IPS-20b (cell line): ENCODE results near the gene FXYD2.

Source experiments
- H3K27ac ChIP-seq: one replicate; pipeline ENCODE4 v1.5.1; 2013; ENCODE audit warnings: low read length
- H3K27me3 ChIP-seq: 2 replicates; pipeline ENCODE4 v1.6.1; 2013; ENCODE audit warnings: mild to moderate bottlenecking, low read length, inconsistent platforms; ENCODE audit not compliant: insufficient read depth
- H3K36me3 ChIP-seq: 2 replicates; pipeline ENCODE4 v1.6.1; 2013; ENCODE audit warnings: low read depth, mild to moderate bottlenecking, inconsistent platforms, low read length, moderate library complexity; ENCODE audit not compliant: insufficient read depth
- H3K4me1 ChIP-seq: 2 replicates; pipeline ENCODE4 v1.6.1; 2013; ENCODE audit warnings: mild to moderate bottlenecking, control low read depth, inconsistent platforms, low read length, moderate library complexity; ENCODE audit not compliant: insufficient read depth
- H3K4me3 ChIP-seq: 2 replicates; pipeline ENCODE4 v1.5.1; 2013; ENCODE audit warnings: mild to moderate bottlenecking, low read length, inconsistent platforms
- H3K9ac ChIP-seq: 2 replicates; pipeline ENCODE4 v1.6.1; 2013; ENCODE audit warnings: low read depth, mild to moderate bottlenecking, inconsistent platforms, low read length, moderate library complexity
- H3K9me3 ChIP-seq: 2 replicates; pipeline ENCODE4 v1.6.1; 2013; ENCODE audit warnings: mild to moderate bottlenecking, low read depth, low read length, inconsistent platforms; ENCODE audit not compliant: insufficient read depth

Gene FXYD2

DNA sequence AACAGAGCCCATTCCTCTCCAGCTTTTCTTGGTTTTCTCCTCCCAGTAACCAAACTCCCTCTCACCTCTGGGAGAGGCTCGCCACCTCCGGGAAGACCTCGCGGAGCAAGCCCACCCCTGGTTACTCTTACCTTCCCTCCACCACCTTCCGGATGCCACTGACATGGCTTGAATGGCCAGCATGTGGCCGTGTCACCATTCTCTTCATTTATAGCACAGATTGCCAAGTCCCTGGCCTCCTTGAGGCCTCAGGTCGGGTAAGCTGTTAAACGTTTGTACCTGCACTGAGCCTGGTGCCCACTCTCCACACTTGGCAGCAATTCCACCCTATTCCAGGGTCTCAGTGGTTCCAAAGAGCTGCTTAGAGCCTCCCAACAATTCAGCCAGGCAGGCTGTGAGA is 8.0 kb upstream of the FXYD2 start:
- no peak overlapping the region for H3K9ac ChIP-seq
- peaks cover 6% of the 10 kb centered on the region for H3K4me1 ChIP-seq
- H3K36me3 ChIP-seq, result no peaks in the 10 kb centered on the region
- no peaks in the 10 kb centered on the region for H3K27me3 ChIP-seq
- no peak overlapping the region for H3K27ac ChIP-seq
- H3K9me3 ChIP-seq, result no peaks in the 10 kb centered on the region
- no peak overlapping the region for H3K4me3 ChIP-seq

DNA sequence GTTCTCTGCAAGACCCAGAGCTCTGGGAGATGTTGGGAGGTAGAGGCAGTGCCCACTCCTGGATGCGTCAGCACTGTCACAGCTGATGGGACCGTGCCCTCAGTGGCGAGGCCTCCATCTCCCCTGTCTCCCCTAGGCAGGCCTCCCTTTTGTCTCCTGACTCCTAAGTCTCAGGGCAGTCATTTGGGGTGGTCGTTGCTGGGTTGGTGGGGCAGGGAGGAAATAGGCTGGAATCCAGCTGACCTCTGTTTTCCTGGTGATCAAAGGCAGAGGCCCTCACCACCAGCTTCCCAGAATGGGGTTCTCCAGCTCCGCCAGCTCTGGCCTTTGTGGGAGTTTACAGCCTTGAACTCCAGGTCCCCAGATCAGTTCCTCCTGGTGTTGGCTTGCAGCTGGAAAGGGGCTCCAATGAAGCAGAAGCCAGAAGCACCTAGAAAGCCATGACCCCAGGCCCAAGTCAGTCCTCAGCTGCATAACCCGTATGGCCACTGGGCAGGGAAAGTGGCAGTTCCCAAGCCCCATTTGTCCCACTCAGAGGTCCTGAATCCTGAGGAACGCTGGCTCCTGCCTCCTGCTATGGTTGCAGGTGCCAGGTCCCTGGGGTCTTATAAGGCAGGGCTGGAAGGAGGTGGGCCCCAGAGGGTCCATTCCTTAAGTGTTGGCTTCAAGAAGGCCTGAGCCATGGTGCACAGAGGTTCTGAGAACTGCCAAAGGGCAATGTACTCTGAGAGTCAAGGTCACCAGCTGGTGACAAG is 7.3 kb upstream of the FXYD2 start:
- Histone ChIP-seq H3K4me3 (no peak overlapping the region), H3K4me1 (peaks cover 6% of the 10 kb centered on the region), H3K27ac (no peak overlapping the region), H3K36me3 (no peaks in the 10 kb centered on the region), H3K9ac (no peak overlapping the region), H3K27me3 (no peaks in the 10 kb centered on the region), H3K9me3 (no peaks in the 10 kb centered on the region)

- Histone ChIP-seq H3K9me3 (no peaks in the 10 kb centered on the region), H3K4me3 (no peak overlapping the region), H3K36me3 (no peaks in the 10 kb centered on the region), H3K27ac (no peak overlapping the region), H3K9ac (no peak overlapping the region), H3K27me3 (no peaks in the 10 kb centered on the region), H3K4me1 (peaks cover 6% of the 10 kb centered on the region)
Observed at GRCh38 chr11:117830674-117831351, 6.3 kb upstream of the FXYD2 start.

DNA sequence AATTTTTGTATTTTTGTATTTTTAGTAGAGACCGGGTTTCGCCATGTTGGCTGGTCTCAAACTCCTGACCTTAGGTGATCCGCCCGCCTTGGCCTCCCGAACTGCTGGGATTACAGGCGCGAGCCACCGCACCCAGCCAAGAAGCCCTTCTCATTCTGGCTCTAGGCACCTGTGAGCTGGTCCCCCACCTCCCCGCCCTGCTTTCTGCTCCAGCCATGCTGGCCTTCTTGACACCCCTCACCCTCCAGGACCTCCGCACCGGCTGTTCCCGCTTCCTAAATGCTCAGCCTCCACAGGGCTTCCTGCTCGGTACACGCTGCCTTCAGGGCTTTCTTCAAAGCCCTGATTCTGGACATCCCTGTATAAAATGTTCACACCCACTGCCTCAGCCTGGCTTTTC is 5.5 kb upstream of the FXYD2 start:
- Histone ChIP-seq H3K9ac (no peak overlapping the region), H3K36me3 (no peaks in the 10 kb centered on the region), H3K4me3 (no peak overlapping the region), H3K27ac (no peak overlapping the region), H3K27me3 (no peaks in the 10 kb centered on the region), H3K9me3 (no peaks in the 10 kb centered on the region), H3K4me1 (peaks cover 6% of the 10 kb centered on the region)

DNA sequence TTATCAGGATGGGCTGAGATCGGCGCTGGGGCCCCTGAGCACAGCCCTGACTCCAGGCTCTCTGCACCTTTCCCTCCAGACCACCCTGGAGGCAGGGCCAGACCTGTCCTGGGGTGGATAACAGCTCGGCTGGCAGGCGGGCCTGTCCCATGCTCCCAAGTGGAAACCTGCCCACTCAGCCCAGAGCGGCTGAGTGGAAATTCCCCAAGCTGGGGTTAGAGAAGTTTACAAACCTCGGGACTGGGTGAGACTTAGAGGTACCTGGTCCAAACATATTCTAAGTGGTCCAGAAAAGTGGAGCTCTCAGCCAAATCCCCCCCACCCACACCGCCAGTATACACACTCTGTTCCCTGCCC is 4.8 kb upstream of the FXYD2 start:
- Histone ChIP-seq H3K27ac (no peak overlapping the region), H3K9me3 (no peaks in the 10 kb centered on the region), H3K9ac (no peak overlapping the region), H3K4me1 (peaks cover 6% of the 10 kb centered on the region), H3K4me3 (no peak overlapping the region), H3K36me3 (no peaks in the 10 kb centered on the region), H3K27me3 (no peaks in the 10 kb centered on the region)

DNA sequence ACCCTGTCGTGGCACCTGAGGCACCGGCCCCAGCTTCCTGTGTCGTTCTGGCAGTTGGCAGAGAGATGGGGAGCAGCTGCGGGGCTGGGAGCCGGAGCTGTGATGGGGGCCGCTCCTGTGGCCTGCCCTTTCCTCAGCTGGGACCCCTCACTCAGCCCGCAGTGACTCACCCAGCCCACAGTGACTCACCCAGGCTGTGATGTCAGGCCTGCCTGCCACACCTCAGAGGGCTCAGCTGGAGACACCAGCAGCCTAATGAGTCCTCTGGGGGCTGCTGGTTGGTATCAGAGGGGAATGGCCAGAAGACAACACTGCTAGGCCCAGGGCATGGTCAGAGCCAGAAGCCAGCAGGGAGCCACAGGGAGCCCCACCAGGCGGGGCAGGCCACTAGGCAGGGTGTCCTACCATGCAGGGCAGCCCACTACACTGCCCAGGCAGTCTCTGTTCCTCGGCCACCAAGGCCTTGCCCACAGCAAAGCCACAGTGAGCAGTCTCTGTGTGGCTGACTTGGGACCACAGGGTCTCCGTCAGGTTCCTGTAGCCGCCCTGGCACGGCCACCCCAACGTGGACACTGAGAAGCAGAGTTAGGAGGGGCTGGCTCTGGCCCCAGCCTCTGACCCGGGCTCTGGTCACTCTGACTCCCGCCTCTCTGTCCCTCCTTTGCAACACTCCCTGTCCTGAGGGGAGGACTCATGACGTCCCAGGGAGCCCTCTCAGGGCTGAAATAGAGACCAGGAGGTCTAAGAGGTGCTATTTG is 4.2 kb upstream of the FXYD2 start:
- Histone ChIP-seq H3K36me3 (no peaks in the 10 kb centered on the region), H3K4me1 (peaks cover 10% of the 10 kb centered on the region), H3K9me3 (no peaks in the 10 kb centered on the region), H3K9ac (no peak overlapping the region), H3K4me3 (no peak overlapping the region), H3K27ac (no peak overlapping the region), H3K27me3 (no peaks in the 10 kb centered on the region)

DNA sequence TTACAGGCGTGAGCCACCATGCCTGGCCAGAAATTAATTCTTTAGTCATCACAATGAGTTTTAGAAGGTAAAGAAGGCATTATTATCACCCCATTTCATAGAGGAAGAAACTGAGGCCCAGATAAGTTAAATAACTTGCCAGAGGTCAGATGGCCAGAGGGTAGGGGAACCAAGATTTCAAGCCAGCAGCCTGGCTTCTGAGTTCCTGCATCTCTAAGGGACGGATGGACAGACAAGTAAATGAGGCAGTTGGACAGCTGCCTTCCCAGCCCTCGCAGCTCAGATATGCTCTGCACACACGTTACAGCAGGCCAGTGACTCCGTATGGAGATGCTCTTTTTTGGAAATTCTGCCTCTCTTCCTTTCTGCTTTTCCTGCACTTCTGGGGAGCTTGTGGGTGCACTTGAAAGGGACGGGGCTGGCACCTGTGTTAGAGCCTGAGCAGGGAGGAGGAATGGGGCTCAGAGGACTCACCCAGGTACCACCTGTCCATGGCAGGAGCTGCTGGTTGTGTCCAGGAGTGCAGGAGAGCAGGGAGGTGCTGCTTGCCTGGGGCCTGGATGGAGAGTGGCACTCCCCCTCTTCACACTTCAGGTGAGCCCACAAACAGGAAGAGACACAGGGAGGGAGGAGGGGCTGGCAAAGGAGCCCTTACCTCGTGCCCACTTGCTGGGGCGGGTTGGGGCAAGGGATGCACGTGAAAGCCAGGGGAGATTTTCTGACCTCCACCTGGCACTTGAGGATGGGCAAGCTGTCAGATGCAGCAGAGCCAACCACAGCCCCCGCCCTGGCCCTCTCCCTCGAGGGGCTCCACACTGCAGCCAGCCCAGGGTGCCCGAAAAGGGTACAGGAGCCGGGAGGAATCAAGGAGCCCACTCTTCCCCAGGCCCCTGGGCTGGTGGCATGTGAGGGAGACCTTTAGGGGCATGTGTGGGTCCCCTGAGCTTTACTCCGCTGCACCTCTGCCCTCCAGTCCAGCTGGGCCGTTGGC is 3.3 kb upstream of the FXYD2 start:
- Histone ChIP-seq H3K9me3 (no peaks in the 10 kb centered on the region), H3K4me1 (peaks cover 11% of the 10 kb centered on the region), H3K27ac (no peak overlapping the region), H3K27me3 (no peaks in the 10 kb centered on the region), H3K4me3 (no peak overlapping the region), H3K9ac (no peak overlapping the region), H3K36me3 (no peaks in the 10 kb centered on the region)

DNA sequence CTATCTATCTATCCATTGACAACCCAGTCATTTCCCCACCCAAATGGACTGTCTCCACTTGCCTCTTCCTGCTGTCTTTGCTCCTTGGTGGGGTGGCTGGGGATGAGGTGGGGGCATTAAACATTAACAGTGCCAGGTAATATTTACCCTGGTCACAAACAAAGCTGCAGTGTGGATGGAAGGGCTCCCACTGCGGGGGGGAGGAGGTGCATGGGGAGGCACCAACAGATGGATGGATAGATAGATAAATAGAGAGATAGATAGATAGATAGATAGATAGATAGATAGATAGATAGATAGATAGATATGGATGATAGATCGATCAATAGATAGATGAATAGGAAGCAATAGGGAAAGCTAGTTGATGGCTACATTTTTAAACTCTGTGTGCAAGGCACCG is 2.3 kb upstream of the FXYD2 start:
- Histone ChIP-seq H3K4me1 (peaks cover 11% of the 10 kb centered on the region), H3K27me3 (no peaks in the 10 kb centered on the region), H3K9me3 (no peaks in the 10 kb centered on the region), H3K4me3 (no peak overlapping the region), H3K36me3 (no peaks in the 10 kb centered on the region), H3K27ac (no peak overlapping the region), H3K9ac (no peak overlapping the region)

DNA sequence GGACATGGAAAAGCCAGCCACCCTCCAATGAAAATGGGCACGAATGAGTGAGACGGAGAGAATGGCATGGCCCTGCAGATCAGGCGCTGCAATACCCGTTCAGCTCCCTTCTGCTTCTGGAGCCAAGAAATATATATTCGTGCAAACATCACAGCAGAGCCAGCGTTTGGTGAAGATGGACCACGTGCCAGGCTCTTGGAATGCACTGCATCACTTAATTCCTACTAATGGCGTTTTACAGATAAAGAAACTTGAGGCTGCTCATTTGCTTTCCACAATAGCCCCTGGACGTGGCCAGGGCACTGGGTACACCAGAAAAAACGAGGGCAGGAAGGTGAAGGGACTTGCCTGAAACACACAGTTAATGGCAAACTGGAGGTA is 1.6 kb upstream of the FXYD2 start:
- no peaks in the 10 kb centered on the region for H3K36me3 ChIP-seq
- H3K4me3 ChIP-seq, result no peak overlapping the region
- no peaks in the 10 kb centered on the region for H3K9me3 ChIP-seq
- H3K27me3 ChIP-seq, result no peaks in the 10 kb centered on the region
- H3K27ac ChIP-seq, result no peak overlapping the region
- no peak overlapping the region for H3K9ac ChIP-seq
- H3K4me1 ChIP-seq, result peaks cover 11% of the 10 kb centered on the region

DNA sequence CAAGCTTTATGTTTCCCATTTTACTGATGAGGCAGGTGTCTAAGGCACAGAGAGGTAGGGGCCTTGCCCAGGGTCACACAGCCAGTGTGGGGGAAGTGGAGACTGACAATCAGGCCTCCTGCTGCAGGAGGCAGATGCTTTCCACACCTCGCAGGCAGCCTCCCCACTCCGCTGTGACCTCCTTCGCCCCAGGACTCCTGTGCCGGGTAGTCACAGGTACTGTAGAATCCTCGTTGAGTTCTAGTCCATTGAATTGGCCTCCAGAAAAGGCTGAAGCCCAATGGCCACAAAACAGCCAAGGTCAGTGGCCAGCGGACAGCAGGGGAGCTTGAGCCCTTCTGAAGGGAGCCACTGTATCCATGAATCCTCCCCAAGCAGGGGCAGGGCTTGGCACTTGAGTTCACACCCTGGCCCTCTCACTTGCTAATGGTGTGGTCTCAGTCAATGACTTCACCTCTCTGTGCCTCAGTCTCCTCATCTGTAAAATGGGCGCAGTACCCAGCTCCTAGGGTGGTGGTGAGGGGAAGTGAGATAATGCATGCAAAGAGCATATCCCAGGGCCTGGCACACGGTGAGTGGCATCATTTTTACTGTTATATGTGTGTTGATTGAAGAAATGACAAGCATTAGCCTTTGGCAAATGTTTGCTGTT is 1.1 kb upstream of the FXYD2 start:
- Histone ChIP-seq H3K27ac (no peak overlapping the region), H3K27me3 (no peaks in the 10 kb centered on the region), H3K9ac (no peak overlapping the region), H3K36me3 (no peaks in the 10 kb centered on the region), H3K4me1 (peaks cover 8% of the 10 kb centered on the region), H3K9me3 (no peaks in the 10 kb centered on the region), H3K4me3 (no peak overlapping the region)

GRCh38 chr11:117823946-117824420 is 561 bp downstream of the FXYD2 start:
- H3K27ac ChIP-seq, result no peak overlapping the region
- H3K4me1 ChIP-seq, result peaks cover 10% of the 10 kb centered on the region
- no peak overlapping the region for H3K9ac ChIP-seq
- no peaks in the 10 kb centered on the region for H3K36me3 ChIP-seq
- no peaks in the 10 kb centered on the region for H3K27me3 ChIP-seq
- no peaks in the 10 kb centered on the region for H3K9me3 ChIP-seq
- no peak overlapping the region for H3K4me3 ChIP-seq
